ENCODE data around the gene GLI3. TPM values are rescaled to one million over a fixed set of nuclear protein-coding genes. Genes with fewer than 3 reads are reported as not detected.

Gene GLI3
- total RNA-seq, 2 donors from 2014 or later = 3.4 to 6.6 TPM

DNA sequence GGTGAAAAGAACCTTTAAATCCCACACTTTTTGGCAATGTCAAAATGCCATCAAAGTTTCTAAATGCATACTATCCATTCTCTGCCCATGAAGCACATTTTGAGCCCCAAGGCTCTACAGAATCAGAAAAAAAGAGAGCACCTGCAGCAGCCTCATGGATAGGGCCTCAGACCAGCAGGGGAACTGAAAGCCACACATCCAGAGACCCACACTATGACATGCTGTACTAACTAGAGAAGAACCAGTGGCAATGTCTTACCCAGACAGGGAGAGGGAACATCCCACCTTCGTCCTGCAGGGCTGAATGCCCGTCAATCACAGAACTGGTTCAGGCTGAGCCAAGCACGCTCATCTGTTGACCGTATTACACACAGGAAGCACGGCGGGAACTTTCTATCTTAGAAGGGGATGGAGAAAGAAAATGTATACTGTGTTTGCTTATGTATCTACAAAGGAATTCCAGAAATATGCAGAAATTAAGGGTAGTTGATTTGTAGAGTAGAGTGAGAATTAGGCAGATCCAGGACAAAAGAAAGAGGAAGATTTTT, 237.2 kb downstream of the GLI3 start:
- H3K4me1 ChIP-seq (ENCODE audit: control insufficient read depth in 1 of 2, low read depth in 2 of 2) = peaks cover 0 to 22% of the 10 kb centered on the region in 2 donors
- ATAC-seq (ENCODE audit: insufficient number of reproducible peaks, low FRiP score, low read depth) (no peak), DNase-seq (ENCODE audit: low spot score) (no peak)

DNA sequence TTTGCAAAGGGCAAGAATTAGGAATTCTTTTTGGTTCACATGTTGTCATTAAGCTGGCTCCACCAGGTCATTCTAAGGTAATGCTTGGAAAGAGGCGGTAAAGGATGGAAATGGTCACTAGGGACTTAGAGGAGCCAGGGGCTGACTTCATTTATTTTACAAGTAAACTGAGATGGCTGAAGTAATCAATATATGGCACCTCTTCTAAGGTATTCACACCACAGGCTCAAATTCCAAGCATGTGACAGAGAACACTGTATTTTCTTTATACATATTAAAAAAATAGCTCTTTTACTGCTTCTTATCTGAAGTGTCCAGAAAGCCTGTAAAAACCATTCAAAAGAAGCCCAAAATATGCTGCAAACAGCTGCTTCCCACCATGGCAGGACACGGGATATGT, 239.0 kb downstream of the GLI3 start:
- no peak for ATAC-seq (ENCODE audit: insufficient number of reproducible peaks, low FRiP score, low read depth)
- DNase-seq (ENCODE audit: low spot score) = no peak
- peaks cover 0 to 22% of the 10 kb centered on the region in 2 donors for H3K4me1 ChIP-seq (ENCODE audit: control insufficient read depth in 1 of 2, low read depth in 2 of 2)

More for the DNA sequence above, 237.2 kb downstream of the GLI3 start:
- Histone ChIP-seq H3K9me3 (no peaks in the 10 kb centered on the region), H3K36me3 (no peaks in the 10 kb centered on the region), H3K4me3 (no peak overlapping the region), H3K27me3 (replicated peaks; ENCODE audit: insufficient read depth) (no peaks in the 10 kb centered on the region), H3K27ac (no peak overlapping the region)
- TF ChIP-seq, protein P1, sequence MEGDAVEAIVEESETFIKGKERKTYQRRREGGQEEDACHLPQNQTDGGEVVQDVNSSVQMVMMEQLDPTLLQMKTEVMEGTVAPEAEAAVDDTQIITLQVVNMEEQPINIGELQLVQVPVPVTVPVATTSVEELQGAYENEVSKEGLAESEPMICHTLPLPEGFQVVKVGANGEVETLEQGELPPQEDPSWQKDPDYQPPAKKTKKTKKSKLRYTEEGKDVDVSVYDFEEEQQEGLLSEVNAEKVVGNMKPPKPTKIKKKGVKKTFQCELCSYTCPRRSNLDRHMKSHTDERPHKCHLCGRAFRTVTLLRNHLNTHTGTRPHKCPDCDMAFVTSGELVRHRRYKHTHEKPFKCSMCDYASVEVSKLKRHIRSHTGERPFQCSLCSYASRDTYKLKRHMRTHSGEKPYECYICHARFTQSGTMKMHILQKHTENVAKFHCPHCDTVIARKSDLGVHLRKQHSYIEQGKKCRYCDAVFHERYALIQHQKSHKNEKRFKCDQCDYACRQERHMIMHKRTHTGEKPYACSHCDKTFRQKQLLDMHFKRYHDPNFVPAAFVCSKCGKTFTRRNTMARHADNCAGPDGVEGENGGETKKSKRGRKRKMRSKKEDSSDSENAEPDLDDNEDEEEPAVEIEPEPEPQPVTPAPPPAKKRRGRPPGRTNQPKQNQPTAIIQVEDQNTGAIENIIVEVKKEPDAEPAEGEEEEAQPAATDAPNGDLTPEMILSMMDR (IDR thresholded peaks at IDR 0.05) = no peak

DNA sequence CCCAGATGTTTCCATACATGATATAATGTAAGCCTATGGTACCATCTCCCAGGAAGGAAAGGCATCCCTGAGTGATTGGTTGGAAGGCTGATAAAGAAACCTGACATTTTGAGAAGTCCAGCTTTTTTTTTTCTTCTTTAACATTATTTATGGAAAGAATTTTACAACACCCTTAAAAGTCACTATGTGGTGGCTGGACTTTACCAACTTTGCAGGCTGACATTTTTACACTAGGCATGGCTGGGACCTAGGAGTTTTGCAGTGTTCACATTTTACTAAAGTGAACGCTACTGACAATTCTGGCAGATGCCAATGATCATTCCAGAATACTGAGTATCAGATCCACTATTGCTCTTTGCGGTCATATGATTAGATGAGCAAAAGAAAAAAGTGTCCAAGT, 239.9 kb downstream of the GLI3 start:
- DNase-seq (ENCODE audit: low spot score) (no peak), ATAC-seq (ENCODE audit: insufficient number of reproducible peaks, low FRiP score, low read depth) (no peak)
- no peaks in the 10 kb centered on the region for H3K9me3 ChIP-seq
- no peak overlapping the region for H3K4me3 ChIP-seq
- TF ChIP-seq, protein P1 (IDR thresholded peaks at IDR 0.05) = no peak
- H3K4me1 ChIP-seq (ENCODE audit: control insufficient read depth in 1 of 2, low read depth in 2 of 2) = peaks cover 0 to 22% of the 10 kb centered on the region in 2 donors
- H3K36me3 ChIP-seq = no peaks in the 10 kb centered on the region
- H3K27ac ChIP-seq = no peak overlapping the region
- no peaks in the 10 kb centered on the region for H3K27me3 ChIP-seq (replicated peaks; ENCODE audit: insufficient read depth)

More for the DNA sequence above, 239.0 kb downstream of the GLI3 start:
- Histone ChIP-seq H3K27me3 (replicated peaks; ENCODE audit: insufficient read depth) (no peaks in the 10 kb centered on the region), H3K27ac (no peak overlapping the region), H3K9me3 (no peaks in the 10 kb centered on the region), H3K36me3 (no peaks in the 10 kb centered on the region), H3K4me3 (no peak overlapping the region)
- TF ChIP-seq, protein P1 (IDR thresholded peaks at IDR 0.05) = no peak

DNA sequence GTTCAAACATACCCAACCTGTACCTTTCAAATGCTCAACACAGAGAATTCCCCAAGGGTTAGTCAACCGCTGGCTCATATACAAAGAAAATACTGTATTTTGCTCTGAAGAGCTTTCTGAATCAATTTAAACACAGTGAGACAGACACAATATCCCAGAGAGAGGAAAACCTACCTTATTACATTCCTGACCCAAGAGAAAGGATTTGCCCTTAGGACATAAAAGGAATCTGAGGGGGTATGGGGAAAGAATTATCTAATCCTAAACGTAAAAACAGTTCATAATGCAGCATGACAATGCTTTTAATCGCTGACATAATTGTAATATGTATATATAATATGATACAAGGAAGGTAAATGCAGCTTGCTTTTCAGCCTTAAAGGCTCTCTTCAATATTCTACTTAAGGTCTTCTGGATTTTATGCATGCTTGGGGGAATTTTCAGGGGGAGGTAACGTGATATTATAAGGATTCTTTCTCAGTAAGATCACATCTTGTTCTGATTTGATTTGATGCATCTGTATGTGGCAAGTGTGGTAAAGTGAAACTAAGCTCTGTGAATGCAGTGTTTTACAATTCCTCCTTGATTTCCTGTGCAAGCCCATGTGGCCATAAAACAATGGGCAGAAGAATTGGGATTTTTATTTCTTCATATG, 240.5 kb downstream of the GLI3 start:
- ATAC-seq (ENCODE audit: insufficient number of reproducible peaks, low FRiP score, low read depth) (no peak), DNase-seq (ENCODE audit: low spot score) (no peak)
- TF ChIP-seq, protein P1 (IDR thresholded peaks at IDR 0.05) = no peak
- no peaks in the 10 kb centered on the region for H3K27me3 ChIP-seq (replicated peaks; ENCODE audit: insufficient read depth)
- H3K4me1 ChIP-seq (ENCODE audit: control insufficient read depth in 1 of 2, low read depth in 2 of 2) = peaks cover 0 to 22% of the 10 kb centered on the region in 2 donors
- H3K9me3 ChIP-seq = no peaks in the 10 kb centered on the region
- H3K4me3 ChIP-seq = no peak overlapping the region
- no peaks in the 10 kb centered on the region for H3K36me3 ChIP-seq
- H3K27ac ChIP-seq = no peak overlapping the region

DNA sequence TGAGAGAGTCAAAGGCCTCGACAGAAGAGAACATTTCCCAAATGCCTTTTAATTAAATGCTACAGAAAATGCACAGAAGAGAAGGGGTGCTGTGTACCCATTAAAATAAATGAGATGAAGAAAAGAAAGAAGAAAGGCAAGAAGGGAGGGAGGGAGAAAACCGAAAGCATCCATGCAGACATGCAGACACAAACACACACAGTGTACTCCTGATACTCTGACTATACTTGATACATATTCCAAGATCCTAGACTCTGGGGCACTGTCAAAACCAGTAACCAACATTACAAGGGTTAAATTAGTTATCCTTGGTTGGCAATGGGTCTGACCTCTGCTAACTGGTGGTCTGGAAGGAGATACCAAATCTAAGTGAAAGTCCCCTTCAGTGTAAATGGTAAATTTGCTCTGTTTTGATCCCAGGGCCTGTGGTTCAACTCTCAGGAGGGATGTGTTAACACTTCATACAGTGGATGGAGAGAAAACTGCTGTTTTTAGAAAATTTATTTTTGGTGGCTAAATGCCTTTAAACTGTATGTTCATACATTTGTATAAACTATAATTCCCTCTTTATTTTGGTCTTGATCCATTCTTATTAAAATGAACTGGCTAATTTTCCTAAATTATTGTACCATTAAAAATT, 241.3 kb downstream of the GLI3 start:
- no peaks in the 10 kb centered on the region for H3K36me3 ChIP-seq
- no peaks in the 10 kb centered on the region for H3K27me3 ChIP-seq (replicated peaks; ENCODE audit: insufficient read depth)
- no peaks in the 10 kb centered on the region for H3K9me3 ChIP-seq
- ATAC-seq (ENCODE audit: insufficient number of reproducible peaks, low FRiP score, low read depth) (no peak), DNase-seq (ENCODE audit: low spot score) (no peak)
- TF ChIP-seq, protein P1 (IDR thresholded peaks at IDR 0.05) = no peak
- H3K4me1 ChIP-seq (ENCODE audit: control insufficient read depth in 1 of 2, low read depth in 2 of 2) = peaks cover 0 to 22% of the 10 kb centered on the region in 2 donors
- H3K27ac ChIP-seq = no peak overlapping the region
- no peak overlapping the region for H3K4me3 ChIP-seq

Measured in thoracic aorta (tissue), 2 donors.